ENCODE results near the gene HPS1.

HPS1 gene

DNA sequence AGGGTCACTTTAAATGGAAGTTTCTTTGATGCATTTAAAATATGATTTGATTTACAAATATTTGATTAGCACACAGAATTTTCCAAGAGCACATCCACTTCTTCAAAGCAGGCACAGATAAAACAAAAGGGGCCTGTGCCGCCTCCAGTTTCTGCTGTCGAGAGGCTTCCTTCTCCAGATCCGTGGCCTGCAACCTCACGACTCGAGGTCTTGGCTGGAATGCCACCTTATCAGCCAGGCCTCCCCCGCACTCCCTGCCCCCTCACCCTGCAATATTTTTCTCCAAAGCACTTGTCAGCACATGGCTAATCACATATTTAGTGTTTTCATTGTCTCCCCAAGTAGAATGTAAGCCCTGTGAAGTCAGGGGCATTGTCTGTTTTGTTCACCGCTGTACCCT lies 44.3 kb downstream of the HPS1 start:
- no peak overlapping the region for H3K4me2 ChIP-seq
- H3K4me3 ChIP-seq (IDR thresholded peaks at IDR 0.05; ENCODE audit: insufficient read depth, low read depth, low read length), result no peak overlapping the region
- H3K79me2 ChIP-seq (ENCODE audit: insufficient read depth, low read depth), result no peaks in the 10 kb centered on the region
- no peaks in the 10 kb centered on the region for H4K20me1 ChIP-seq (ENCODE audit: insufficient read depth)
- no peaks in the 10 kb centered on the region for H3K36me3 ChIP-seq (ENCODE audit: insufficient read depth)
- peaks cover 11% of the 10 kb centered on the region for H3K4me1 ChIP-seq (ENCODE audit: low read depth, poor library complexity, severe bottlenecking)
- H2AFZ ChIP-seq (ENCODE audit: low read depth), result no peak overlapping the region
- H3K27ac ChIP-seq, result no peak overlapping the region
- TF ChIP-seq, protein P1, sequence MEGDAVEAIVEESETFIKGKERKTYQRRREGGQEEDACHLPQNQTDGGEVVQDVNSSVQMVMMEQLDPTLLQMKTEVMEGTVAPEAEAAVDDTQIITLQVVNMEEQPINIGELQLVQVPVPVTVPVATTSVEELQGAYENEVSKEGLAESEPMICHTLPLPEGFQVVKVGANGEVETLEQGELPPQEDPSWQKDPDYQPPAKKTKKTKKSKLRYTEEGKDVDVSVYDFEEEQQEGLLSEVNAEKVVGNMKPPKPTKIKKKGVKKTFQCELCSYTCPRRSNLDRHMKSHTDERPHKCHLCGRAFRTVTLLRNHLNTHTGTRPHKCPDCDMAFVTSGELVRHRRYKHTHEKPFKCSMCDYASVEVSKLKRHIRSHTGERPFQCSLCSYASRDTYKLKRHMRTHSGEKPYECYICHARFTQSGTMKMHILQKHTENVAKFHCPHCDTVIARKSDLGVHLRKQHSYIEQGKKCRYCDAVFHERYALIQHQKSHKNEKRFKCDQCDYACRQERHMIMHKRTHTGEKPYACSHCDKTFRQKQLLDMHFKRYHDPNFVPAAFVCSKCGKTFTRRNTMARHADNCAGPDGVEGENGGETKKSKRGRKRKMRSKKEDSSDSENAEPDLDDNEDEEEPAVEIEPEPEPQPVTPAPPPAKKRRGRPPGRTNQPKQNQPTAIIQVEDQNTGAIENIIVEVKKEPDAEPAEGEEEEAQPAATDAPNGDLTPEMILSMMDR (conservative IDR thresholded peaks at IDR 0.05; ENCODE audit: low read depth, low read length), result no peak
- H3K9ac ChIP-seq, result no peak overlapping the region
- H3K27me3 ChIP-seq (ENCODE audit: insufficient read depth, low read depth), result no peaks in the 10 kb centered on the region

DNA sequence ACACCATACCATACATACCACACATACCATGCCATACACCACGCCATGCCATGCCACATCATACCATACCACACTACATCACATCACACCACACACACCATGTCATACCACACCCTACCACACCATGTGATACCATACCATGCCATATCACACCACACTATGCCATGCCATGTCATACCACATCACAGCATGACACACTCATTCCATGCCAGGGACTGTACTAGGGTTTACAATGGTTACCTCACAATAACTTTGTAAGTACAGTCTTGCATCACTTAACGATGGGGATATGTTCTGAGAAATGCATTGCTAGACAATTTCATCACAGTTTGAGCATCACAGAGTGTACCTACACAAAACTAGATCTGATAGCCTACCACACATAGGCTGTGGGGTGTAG lies 46.3 kb downstream of the HPS1 start:
- Histone ChIP-seq H4K20me1 (ENCODE audit: insufficient read depth) (no peaks in the 10 kb centered on the region), H3K36me3 (ENCODE audit: insufficient read depth) (no peaks in the 10 kb centered on the region), H3K27me3 (ENCODE audit: insufficient read depth, low read depth) (no peaks in the 10 kb centered on the region), H3K4me2 (no peak overlapping the region), H3K27ac (no peak overlapping the region), H2AFZ (ENCODE audit: low read depth) (no peak overlapping the region), H3K9ac (no peak overlapping the region), H3K4me3 (IDR thresholded peaks at IDR 0.05; ENCODE audit: insufficient read depth, low read depth, low read length) (no peak overlapping the region), H3K4me1 (ENCODE audit: low read depth, poor library complexity, severe bottlenecking) (peaks cover 11% of the 10 kb centered on the region), H3K79me2 (ENCODE audit: insufficient read depth, low read depth) (no peaks in the 10 kb centered on the region)
- TF ChIP-seq, protein P1 (conservative IDR thresholded peaks at IDR 0.05; ENCODE audit: low read depth, low read length), result no peak

DNA sequence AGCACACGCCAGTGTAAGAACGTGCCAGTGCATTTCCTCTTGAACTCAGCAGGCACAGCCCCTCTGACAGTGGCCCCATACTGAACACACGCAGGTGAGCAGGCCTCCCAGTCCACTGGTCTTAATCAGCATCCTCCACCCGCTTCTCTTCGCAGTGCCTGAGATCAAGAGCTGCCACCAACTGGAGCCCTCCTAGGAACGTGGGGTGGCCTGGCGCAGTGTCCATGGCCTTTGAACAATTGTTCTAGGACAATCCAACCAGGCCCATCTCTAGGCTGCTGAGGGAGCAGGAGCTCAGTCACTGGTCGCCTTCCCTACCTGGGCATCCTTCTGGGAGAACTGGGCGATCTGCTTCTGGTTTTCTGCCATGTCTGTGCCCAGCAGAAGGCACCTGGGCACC lies 47.0 kb downstream of the HPS1 start:
- no peak overlapping the region for H2AFZ ChIP-seq (ENCODE audit: low read depth)
- no peaks in the 10 kb centered on the region for H4K20me1 ChIP-seq (ENCODE audit: insufficient read depth)
- H3K4me1 ChIP-seq (ENCODE audit: low read depth, poor library complexity, severe bottlenecking), result peaks cover 10% of the 10 kb centered on the region
- H3K9ac ChIP-seq, result no peak overlapping the region
- no peak overlapping the region for H3K4me2 ChIP-seq
- H3K36me3 ChIP-seq (ENCODE audit: insufficient read depth), result no peaks in the 10 kb centered on the region
- no peak overlapping the region for H3K4me3 ChIP-seq (IDR thresholded peaks at IDR 0.05; ENCODE audit: insufficient read depth, low read depth, low read length)
- TF ChIP-seq, protein P1 (conservative IDR thresholded peaks at IDR 0.05; ENCODE audit: low read depth, low read length), result no peak
- no peaks in the 10 kb centered on the region for H3K27me3 ChIP-seq (ENCODE audit: insufficient read depth, low read depth)
- no peak overlapping the region for H3K27ac ChIP-seq
- H3K79me2 ChIP-seq (ENCODE audit: insufficient read depth, low read depth), result no peaks in the 10 kb centered on the region

DNA sequence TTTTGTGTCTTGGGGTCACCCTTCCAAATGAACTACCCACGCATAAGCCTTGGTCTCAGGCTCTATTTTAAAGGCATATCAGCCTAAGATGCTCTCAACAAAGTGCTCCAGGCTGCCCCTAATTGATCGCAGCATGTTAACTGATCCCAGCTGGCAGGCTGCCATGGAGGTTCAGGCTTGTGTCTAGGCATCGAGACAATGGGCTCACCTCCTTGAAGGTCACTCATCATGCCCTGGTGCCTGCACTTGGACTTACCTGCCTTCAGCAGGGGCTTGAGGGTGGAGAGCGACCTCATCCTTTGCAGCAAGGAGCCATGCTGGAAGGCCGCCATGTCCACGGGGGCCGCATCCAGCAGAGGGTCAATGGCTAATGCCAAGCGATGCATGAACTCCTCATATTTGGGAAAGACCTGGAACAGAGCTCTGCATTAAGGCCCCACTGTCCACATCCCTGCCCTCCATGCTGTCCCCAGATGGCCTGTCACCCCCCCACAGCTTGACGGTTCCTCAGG lies 49.6 kb downstream of the HPS1 start:
- Histone ChIP-seq H4K20me1 (ENCODE audit: insufficient read depth) (no peaks in the 10 kb centered on the region), H3K9ac (no peak overlapping the region), H2AFZ (ENCODE audit: low read depth) (no peak overlapping the region), H3K27ac (no peak overlapping the region), H3K4me3 (IDR thresholded peaks at IDR 0.05; ENCODE audit: insufficient read depth, low read depth, low read length) (no peak overlapping the region), H3K79me2 (ENCODE audit: insufficient read depth, low read depth) (no peaks in the 10 kb centered on the region), H3K4me2 (no peak overlapping the region), H3K36me3 (ENCODE audit: insufficient read depth) (no peaks in the 10 kb centered on the region), H3K4me1 (ENCODE audit: low read depth, poor library complexity, severe bottlenecking) (no peaks in the 10 kb centered on the region), H3K27me3 (ENCODE audit: insufficient read depth, low read depth) (no peaks in the 10 kb centered on the region)
- TF ChIP-seq, protein P1 (conservative IDR thresholded peaks at IDR 0.05; ENCODE audit: low read depth, low read length), result no peak
